GM21423 (cell line): Measurements from ENCODE around the gene CNTN4.
"Not testable (repeated sequence)": the region's sequence is repeated elsewhere in the genome, so short reads cannot be mapped to it uniquely, and the experiment has no call there.

Experiments used
- ATAC-seq: cut with Tn5 transposase; IDR thresholded peaks from one replicate; pipeline ENCODE4 v1.9.1; 2021; ENCODE audit warnings: mild to moderate bottlenecking, moderate library complexity; ENCODE audit not compliant: unreplicated experiment

The CNTN4 gene

DNA sequence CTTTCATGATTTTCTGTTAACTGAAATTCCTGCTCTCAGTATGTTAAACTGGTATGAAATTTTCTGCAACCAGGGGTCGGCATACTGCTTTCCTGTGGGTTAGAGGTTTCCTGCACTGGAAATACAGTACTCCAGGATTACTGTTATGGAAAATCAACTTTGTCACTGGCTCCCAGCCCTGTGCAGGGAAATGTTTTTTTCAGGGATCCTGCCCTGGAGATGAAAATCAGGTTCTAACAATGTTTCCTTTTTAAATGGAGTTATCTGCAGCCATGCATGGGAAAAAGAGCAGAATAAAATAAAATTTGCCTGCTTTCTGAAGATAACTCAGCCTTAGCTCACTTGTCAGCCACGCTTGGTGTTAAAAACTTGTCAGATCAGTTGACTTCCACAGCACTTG, 791.1 kb downstream of the CNTN4 start:
- ATAC-seq = no peak

DNA sequence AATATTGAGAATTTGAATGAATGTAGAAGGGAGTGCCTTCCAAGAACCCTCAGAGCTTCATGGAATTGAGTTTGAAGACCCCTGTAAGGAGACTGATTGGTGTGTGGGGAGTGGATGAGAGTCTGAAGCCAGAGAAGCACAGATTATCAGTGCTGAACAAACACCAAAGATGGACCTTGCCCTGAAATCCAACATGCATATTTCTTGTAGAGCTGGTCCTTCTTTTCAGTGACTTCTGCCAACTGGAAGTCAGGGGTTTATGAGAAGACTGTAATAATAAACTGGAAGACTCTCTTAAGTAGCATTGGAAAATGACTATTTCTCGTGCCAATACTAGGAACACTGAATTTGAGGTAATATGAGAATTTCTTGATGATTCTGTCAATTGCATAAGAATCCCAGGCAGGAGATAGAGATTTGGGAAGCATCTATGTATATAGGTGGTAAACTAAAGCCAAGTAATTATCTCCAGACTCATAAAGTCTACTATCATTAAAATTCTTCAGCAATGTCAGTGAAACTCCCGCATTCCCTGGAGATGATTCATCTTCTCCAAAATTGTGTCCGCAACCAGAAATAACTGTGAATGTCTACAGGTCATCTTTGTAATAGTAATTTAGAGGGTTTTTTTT, 797.8 kb downstream of the CNTN4 start:
- no peak for ATAC-seq

DNA sequence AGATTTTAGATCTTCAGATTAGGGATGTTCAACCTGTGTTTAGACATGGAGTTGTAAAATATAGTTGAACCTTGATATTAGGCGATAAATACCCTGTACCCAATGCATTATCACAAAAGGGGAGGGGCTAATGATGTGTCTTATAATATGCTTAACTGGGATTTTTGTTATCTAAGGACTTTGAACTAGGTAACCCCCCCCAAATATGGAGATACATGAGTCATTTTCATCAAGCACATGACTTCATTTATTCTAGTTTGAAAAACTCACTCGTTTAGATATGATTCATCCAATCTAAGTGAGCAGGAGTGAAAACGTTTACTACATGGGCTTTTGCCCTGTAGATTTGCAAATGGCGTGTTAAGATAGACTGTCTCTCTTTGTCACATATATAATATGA, 799.2 kb downstream of the CNTN4 start:
- ATAC-seq = no peak

DNA sequence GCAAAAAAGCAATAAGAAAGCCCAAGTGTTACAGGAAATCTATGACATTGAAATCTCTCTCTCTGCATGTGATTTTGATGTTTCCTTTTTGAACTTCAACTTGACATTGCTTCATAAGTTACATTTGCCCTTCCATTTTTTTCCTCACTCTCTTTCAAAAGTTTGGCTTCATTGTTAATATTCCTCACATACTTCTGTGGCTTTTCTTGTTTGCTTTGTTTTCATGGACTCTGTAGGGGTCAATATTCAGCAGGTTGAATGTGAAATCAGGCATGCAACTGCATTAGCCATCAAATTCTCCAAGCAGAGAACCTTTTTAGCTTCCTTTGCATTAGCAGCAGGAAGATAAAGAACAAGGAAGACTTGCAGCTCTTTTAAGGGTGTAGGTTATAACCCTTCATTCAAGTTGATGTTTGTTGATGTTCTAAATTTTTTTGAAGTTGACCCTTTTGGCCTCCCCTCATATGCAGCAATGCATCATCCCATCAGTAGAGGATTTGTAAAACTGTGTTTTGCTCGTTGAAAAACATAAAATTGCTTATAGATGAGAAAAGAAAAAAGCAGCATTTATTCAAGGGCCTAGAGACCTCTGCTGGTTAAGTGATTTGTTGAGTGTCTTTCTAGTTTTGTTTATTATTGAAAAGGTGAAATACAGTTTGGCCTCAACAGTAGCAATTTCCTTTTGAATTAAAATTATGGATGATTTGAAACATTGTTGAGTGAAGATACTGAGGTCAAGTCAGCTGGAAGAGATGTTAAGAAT, 800.1 kb downstream of the CNTN4 start:
- ATAC-seq = no peak

DNA sequence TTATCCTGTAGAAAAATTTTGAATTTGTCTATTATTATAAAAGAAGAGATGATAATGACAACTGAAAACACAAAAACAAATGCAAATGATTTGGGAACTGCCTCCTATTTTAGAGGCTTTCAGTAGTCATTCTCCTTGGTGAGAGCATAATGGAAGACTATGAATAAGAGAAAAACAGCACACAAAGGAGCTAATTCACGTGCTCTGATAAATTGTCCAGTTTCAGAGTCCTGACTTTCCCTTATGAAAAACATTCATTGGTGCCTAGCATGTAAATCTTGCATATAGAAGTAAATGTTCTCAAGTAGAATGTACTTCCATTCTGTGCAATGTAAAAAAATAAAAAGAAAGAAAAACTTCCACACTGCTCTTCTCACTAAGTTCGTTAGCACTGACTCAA, 805.4 kb downstream of the CNTN4 start:
- ATAC-seq = no peak

DNA sequence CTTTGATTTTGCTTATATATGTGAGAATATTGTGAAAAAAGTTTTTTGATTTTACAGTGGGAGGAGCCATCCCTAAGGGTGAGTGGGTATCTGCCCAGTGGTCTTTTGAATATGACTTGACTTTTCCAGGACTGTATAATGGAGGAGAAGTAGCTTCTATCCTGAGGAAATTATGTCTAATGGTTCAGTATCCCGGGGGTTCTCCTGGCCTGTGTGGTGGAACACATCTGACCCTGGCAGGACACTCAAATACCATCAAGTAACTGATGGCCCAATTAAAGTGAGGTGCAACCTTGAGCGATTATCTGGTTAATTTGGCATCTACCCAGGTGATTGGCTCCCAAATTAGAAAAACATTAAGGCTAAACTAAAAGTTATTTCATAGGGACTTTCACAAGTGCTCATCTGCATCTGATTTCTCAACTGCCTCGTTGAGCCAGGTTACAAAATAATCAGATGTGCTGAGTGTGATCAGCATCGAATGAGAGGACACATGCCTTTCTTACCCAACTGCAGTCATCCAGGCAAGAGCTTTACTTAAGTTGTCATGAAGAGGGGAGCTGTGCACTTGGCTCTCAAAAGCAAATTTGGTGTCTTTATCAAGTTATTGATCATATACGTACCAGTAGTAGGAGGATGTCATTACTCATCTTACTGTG, 810.2 kb downstream of the CNTN4 start:
- no peak for ATAC-seq

DNA sequence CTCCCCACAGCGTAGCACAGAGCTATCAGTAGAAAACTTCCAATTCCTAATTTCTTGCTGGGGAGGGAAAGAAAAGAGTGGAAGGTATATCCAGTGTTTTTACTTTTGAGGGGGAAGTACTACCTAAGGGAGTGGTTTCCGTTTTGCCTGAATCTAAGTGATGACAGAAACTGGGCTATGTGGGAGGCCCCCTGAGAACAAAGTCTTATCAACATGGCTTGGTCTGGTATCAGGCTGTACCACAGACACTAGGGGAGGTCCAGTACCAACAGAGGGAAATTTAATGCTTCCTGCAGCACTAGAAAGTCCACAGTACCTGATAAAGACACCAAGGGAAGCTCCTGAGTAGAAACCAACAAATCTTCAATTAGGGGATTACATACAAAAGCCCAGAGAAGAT, 812.3 kb downstream of the CNTN4 start:
- no peak for ATAC-seq

DNA sequence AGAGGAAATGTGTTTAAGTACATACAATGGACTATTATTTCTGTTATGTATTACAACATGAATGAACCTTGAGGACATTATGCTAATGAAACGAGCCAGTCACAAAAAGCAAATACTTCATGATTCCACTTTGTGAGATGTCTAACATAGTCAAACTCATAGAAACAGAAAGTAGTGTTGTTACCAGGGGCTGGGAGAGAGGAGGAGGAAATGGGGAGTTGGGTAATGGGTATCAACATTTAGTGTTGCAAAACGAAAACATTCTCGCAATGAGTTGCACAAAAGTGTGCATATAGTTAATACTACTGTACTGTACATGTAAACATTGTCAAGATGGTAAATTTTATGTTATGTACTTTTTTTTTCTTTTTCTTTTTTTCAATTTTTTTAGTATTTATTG, 817.2 kb downstream of the CNTN4 start:
- no peak for ATAC-seq

DNA sequence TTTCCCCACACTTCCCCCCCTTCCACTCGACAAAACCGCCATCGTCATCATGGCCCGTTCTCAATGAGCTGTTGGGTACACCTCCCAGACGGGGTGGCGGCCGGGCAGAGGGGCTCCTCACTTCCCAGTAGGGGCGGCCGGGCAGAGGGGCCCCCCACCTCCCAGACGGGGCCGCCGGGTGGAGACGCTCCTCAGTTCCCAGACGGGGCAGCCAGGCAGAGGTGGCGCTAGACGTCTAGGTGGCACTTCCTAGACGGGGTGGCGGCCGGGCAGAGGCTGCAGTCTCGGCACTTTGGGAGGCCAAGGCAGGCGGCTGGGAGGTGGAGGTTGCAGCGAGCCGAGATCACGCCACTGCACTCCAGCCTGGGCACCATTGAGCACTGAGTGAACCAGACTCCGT, 818.0 kb downstream of the CNTN4 start:
- ATAC-seq = not testable (repeated sequence)

DNA sequence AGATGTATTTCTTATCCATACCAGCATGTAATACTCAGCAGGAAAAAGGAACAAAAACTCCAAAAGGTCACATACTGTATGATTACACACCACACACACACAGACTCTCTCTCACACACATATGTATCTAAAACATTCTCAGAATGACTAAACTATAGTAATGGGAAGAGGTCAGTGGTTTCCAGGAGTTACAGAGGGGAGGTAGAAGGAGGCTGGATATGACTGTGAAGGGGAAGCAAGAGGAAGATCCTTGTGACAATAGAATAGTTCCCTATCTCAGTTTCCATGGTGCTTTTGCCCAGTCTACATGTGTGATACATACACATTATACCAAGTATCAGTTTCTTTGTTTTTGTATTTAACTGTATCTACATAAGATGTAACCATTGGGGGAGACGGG, 821.4 kb downstream of the CNTN4 start:
- peak; percentile 59 for ATAC-seq

DNA sequence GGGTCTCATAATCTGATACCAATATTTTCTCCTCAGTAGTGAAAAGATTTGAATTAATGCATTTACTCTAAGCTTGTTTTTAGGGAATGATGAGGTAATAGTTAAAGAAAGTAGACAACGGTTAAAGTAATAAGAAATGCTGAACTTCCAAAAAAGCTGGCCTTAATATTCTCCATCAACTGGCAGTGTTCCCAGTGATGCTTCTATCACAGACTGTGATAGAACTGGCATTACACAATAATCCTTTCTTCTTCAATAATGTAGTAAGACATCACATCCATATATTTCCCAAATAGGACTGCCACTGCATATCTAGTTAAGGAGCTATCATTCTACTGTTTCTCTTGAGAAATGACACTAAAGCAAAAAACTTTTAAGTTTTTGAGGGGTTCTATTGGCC, 822.8 kb downstream of the CNTN4 start:
- no peak for ATAC-seq

DNA sequence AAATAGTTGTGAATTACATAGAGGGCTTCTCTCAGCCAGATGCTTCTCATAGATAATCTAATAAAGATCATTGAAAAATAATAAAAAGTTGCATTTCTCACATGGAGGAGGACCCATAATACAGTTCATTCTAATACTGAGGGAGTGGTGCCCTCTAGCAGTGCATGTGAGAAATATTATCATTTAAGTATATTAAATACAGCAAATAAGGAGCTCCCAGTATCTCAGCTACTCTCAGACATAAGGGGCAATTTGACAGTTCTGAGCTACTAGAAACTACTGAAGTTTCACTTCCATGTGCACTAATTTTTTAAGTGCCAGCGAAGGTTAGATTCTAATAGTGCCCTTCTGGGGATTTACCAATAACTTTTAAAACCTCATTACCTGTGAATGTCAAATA, 823.2 kb downstream of the CNTN4 start:
- ATAC-seq = peak; percentile 70

DNA sequence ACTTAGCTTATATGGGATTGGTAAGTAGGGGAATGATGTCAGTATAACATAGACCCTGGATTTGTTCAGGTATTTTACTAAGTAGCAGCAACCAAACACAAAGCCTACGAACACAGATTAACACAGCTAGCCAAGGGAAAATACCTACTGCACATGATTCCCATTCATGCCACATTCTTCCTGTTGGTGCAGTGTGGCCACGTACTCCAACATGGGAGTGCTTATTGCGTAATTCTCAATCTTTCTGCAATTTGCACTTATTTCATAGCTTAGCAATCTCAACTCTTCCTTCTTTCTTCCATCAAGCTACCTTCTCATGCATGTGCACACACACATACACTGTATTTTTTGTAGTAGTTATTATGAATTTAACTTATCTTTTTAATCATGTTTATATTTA, 824.7 kb downstream of the CNTN4 start:
- no peak for ATAC-seq

DNA sequence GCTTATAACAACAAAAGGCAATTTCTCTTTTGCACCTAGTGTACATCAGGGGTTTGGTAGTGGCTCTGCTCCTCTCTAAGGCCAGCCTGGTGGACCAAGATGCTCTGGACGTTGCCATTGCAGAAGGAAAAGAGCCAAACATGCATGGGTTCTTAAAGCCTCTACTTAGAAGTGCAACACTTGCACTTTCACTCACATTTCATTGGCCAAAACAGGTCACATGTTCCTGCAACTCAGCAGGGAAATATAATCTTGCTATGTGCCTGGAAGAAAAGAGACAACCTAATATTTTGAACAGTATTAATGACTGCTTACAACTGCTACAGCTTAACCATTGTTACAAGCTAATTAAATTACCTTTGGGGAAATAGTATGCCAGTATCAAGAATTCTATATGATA, 828.6 kb downstream of the CNTN4 start:
- no peak for ATAC-seq

DNA sequence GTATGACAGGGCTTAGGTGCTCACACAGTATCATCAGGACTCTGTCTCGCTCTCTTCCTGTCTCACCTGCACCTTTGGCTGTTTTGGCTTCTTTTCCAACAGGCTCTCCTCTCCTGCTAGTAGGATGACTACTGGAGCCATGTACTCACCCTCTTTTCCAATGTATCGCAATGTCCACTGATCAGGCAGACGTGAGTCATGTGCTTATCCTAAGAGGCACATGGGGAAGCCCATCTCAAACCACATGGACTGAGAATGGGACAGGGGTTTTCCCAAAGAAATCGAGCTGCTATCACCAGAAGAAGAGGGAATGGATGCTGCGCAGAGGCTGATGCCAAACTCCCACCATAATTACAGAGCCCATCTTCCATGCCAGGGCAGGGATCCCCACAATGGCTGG, 830.9 kb downstream of the CNTN4 start:
- no peak for ATAC-seq

DNA sequence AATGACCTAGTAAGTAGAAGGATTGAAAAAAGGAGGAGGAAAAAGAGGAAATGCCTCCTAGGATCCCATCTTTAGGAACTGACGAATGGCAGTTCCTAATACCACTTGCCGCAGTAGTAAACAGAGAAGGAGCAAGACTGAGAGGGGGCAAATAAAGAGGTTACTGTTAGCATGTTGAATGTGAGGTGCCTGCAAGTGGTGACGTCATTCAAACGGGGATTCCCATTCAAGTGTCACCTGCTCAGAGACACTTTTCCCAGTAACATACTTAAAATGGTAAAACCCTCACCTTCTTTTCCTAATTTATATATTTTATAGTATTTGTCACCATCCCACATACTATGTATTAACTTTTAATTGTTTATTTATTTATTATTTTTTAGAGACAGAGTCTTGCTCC, 832.6 kb downstream of the CNTN4 start:
- ATAC-seq = no peak

DNA sequence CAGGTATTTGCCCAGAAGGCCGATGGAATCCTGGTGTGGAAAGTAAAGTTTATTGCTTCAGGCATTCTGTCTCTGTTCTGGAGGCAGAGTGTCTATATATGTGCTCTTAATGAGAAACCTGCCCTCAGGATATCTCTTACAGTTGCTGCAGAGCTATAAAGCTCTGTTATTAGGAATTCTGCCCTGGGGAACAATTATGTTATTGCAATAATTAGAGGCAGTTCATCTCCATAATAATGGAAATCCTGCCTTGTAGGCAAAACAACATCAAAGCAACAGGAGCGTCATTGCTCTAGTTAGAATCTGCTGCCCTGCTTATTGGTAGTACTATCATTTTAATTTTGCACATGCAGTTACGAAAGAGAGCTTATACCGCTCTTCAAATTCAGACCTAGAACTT, 835.9 kb downstream of the CNTN4 start:
- no peak for ATAC-seq

DNA sequence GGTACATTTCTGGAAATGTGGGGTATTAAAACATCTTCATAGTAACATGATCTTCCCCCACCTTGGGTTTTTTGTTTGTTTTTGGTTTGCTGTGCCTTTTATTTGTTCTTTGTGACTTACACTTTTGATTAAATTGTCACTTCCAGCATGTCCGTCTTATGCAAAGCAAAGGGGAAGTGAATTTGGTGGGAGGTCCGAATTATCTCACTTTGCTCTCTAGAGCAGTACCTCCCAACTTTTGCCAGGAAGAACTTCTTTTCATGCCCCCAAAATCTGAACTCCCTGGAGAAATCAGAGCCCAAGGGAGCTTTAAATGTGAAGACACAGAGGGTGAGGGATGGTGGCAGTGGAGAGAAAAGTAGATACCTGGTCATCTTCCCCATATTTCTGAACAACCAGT, 838.4 kb downstream of the CNTN4 start:
- ATAC-seq = no peak

DNA sequence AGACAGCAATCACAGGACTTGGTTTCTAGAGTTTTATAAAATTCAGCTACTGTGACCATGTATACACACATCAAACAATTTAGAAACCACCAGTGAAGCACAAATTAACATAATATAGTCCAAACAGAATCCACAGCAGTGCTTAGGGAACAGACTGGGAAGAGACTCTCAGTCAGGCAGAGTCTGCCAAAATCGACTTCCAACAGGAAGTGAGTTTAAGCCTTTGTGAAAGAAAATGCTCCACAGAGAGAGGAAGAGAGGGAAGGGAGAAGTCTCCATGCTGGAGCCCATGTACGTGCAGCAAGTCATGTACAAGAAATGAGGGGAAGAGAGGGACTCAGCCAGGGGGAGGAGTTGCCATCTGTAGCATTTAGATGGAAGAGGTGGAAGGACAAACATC, 838.9 kb downstream of the CNTN4 start:
- ATAC-seq = no peak

DNA sequence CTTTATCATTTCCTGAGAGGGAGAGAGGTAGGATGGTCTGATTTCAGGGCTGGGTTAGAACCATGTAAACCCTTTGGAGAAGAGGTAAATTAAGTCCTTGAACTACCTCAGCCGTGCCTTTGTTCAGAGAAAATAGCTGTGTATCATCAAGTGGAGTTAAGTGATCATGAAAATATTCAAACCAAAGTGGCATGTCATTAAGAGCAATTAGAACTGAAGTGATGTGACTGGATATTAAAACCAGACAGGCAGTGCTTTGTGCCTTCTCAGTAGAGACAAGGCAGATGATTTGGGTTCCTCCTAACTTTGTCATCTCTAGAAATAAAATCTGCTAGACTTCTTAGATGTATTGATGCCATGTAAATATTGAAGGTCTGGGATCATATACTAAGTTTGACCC, 840.0 kb downstream of the CNTN4 start:
- ATAC-seq = no peak

DNA sequence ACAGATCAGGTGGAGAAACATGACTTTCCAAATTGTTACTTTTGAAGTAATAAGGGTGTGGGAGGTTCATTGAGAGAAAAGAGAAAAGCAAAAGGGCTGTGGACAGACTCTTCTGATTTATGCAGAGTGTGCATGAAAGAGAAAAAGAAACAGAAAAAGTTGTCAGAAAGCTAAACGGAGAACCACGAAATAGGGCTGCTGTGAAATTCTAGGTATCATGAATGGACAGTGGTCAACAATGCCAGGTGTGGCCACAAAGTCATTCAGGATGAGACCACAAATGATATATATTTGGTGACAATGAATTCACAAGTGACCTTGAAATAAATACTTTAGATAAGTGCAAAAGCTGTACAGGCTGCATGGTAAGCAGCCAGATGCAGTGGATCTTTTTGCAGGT, 841.4 kb downstream of the CNTN4 start:
- no peak for ATAC-seq

DNA sequence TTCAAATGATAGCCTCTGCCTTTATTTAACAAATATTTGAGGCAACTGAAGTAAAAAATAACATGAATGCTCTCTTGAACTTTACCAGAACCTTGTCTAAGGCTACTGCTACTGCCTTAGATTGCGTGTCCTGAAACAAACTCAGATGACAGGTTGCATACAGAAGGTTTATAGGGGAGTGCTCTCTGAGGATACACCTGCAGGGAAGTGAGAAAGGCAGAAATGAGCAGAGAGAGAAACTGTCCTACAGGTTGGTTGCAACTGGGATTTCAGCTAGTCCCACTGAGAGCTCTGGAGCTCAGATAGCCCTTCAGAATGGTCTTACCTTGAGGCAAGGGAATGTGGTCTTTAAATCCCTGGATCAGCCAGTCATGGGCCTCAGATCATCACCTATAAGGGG, 846.0 kb downstream of the CNTN4 start:
- peak; percentile 82 for ATAC-seq
